DMS 273 (cell line): ENCODE data around the gene LARGE2.

Source experiments
- DNase-seq: peaks from one replicate; lab custom pipeline; 2025; ENCODE audit not compliant: unreplicated experiment; lab: John Stamatoyannopoulos, UW

Gene LARGE2

DNA sequence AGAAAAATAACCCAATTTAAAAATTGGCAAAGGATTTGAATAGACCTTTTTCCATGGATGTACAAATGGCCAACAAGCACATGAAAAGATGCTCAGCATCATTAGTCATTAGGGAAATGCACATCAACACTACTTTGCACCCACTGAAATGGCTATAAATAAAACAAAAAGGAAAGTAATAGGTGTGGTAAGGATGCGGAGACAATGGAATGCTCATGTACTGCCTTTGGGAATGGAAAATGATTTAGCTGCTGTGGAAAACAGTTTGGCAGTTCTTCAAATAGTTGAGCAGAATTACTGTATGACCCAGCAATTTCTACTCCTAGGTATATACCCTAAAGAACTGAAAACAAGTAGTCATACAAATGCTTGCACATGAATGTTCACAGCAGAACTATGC lies 37.4 kb downstream of the LARGE2 start:
- DNase-seq: no peak

DNA sequence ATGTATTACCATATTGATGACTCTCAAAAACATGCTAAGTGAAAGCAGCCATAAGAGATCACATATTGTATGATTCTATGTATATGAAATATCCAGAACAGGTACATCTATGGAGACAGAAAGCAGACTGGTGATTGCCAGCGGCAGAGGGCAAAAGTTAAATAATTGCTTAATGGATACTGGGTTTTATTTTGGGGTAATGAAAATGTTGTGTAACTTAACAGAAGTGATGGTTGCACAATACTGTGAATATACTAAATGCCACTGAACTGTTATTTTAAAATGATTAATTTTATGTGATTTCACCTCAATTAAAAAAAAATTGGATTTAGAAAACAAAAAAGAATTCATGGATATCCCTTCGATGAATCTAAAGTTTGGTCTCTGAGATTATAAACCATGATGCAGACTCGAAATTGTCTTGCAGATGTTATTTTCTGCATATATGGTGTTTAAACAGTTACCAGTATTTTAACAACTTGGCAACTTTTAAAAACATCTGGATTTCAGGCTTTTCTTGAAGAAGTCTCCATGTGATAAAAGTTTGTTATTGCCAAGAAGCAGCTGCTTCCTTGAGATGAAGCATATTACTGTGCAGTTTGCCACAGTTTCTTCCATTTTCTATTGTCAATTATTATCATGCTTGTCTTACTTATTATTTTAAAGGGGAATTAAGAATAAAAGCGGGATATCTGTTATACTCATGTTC lies 38.1 kb downstream of the LARGE2 start:
- no peak for DNase-seq

DNA sequence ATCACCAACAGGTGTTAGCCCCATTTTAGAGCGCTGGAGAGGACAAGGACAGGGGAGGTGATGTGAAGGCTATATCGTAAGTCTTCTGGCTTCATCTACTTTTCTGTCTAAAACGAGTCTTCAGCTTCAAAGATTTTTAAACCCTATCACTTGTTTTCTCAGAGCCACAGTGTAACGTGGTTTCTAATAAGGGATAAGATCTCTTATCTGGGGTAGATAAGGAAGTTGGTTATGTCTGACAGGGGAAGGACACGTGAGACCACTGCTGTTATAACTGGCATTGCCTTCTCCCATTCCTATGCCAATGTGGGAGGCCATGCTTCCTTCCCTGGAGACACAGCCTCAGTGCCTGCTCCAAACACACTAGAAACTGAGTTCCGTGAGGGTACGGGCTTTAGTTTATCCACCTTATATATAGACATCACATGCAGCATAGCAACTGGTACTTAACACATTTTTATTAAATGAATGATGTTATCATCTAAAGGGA lies 39.3 kb downstream of the LARGE2 start:
- no peak for DNase-seq

DNA sequence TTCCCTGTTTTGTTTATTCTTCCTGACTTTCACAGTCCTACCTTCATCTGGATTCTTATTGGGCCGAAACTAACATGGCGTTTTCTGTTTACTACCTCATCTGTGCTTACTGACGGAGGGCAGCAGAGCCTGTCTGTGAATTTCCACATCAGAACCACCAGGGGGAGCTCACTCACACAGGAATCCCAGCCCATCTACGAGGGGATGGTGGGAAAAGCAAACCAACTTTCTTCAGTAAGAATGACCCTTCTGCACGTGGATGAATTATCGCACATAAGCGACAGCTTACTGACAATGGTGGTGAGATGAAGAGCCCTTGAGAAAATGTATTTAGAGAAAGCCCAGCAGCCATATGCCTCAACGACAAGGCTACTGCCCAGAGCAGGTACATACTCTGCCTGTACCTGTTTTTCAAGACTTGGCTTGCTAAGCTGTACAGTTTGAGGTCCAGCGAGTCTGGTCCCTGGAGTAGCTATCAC lies 42.5 kb downstream of the LARGE2 start:
- peak; percentile 82 for DNase-seq

DNA sequence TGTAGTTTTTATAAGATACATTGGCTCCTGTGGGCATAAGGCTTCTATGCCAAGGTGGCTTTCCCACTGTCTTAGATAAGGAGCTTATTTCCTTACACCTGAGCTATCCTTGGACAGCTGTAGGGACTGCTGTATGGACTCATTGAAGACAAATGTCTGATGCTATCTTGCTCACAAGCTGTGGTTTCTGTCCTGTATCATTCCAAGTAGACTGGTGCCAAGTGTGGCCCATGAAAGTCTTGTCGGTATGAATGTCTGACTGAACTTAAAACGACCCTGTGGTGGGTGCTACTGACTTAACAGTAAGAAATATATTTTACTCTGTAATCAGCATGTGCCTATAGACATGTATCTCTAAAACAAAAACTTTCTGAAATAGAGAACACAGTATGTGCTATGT lies 45.0 kb downstream of the LARGE2 start:
- DNase-seq: no peak

DNA sequence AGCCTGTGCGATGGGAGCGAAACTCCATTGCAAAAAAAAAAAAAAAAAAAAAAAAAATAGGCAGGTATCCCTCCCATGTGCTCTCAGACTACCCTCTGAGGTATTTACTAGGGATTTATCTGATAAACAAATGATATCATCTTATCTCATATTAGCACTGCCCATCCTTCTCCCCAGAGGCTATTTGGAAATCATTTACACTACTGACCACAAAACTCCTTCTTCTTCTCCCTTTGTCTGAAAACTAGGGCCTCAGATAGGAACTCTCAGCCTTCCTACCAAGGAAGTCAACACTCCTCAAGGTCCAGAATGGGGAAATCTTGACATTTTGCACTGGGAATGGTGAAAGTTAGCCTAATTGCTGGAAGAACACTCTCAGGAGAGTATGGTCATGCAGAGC lies 46.4 kb downstream of the LARGE2 start:
- DNase-seq: no peak

DNA sequence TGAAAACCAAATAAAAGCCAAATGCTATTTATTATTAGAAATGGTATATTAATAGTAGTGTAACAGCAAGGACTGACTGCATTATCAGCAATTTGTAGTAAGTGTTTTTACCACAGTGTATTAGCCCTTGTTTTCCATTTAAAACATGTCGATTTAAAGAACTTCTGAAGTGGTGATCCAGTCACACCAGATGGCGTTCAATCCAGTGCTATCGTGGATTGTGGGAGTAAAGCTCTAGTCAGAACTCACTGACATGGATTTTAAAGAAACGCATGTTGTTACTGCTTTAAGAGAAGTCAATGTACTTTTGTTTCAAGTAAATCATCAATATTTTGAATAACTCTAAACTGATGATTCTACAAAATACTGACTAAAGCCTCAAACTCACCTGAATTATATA lies 51.1 kb downstream of the LARGE2 start:
- no peak for DNase-seq

DNA sequence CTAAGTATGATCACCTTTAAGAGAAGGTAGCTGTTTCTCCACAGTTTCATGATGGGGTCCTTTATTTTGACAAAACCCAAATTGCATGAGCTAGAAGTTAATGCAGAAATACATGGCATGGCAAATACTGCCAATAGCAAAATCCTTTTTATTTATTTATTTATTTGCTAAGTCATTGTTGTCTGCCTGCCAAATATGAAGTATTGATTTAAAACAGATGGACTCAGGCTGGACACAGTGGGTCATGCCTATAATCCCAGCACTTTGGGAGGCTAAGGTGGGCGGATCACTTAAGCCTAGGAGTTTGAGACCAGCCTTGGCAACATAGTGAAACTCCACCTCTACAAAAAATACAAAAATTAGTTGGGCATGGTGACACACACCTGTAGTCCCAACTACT lies 52.4 kb downstream of the LARGE2 start:
- no peak for DNase-seq
